IMR-90 (cell line): Measurements from ENCODE around the gene OTOGL. TPM values are rescaled to one million over a fixed set of nuclear protein-coding genes. Genes with fewer than 3 reads are reported as not detected.

ENCODE experiments used
- ATAC-seq: fragments of 200-7000 bp; cut with Tn5 transposase; 2 replicates; pipeline ENCODE4 v1.9.1; 2020; ENCODE audit warnings: low read depth, mild to moderate bottlenecking, moderate library complexity
- BruUV-seq: library from RNA; stranded (reverse); fragments of 400-500 nt; replicated peaks from 2 replicates; lab custom pipeline; 2021; lab: Mats Ljungman, UMichigan
- CTCF ChIA-PET: fragments of 300-600 bp; formaldehyde crosslinking; extraction: SDS; loops from one replicate; lab custom pipeline; 2021; ENCODE audit warnings: antibody characterized with exemption; lab: Yijun Ruan, JAX
- POLR2A ChIA-PET: fragments of 300-600 bp; sonication (Branson Sonifier 250); formaldehyde crosslinking; loops from one replicate; lab custom pipeline; 2022; ENCODE audit warnings: antibody characterized with exemption; ENCODE audit not compliant: unreplicated experiment; lab: Charles Lee
- DNase-seq: peaks from one replicate; pipeline ENCODE4 v3.0.0; 2013
- H2AFZ ChIP-seq: replicated peaks from 2 replicates; pipeline ENCODE3; 2013; ENCODE audit warnings: low read length, mild to moderate bottlenecking; ENCODE audit not compliant: poor library complexity
- H2AK5ac ChIP-seq: 2 replicates; pipeline ENCODE4 v1.6.1; 2013; ENCODE audit warnings: low read depth, low read length, inconsistent platforms
- H2AK9ac ChIP-seq: replicated peaks from 2 replicates; pipeline ENCODE3; 2013; ENCODE audit warnings: mild to moderate bottlenecking, low read depth, low read length, moderate library complexity; ENCODE audit not compliant: poor library complexity
- H2BK120ac ChIP-seq: 2 replicates; pipeline ENCODE4 v1.6.1; 2013; ENCODE audit warnings: low read depth, low read length, inconsistent platforms
- H2BK15ac ChIP-seq: 3 replicates; pipeline ENCODE4 v1.6.1; 2013; ENCODE audit warnings: low read depth, low read length, inconsistent platforms
- H2BK20ac ChIP-seq: 2 replicates; pipeline ENCODE4 v1.6.1; 2013; ENCODE audit warnings: low read depth, mild to moderate bottlenecking, inconsistent platforms, low read length, moderate library complexity
- H2BK5ac ChIP-seq: 2 replicates; pipeline ENCODE4 v1.6.1; 2013; ENCODE audit warnings: mild to moderate bottlenecking, low read depth, low read length, inconsistent platforms; ENCODE audit not compliant: poor library complexity, severe bottlenecking
- H3K14ac ChIP-seq: replicated peaks from 2 replicates; pipeline ENCODE4 v1.6.1; 2013; ENCODE audit warnings: low read depth, low read length, inconsistent platforms
- H3K18ac ChIP-seq: 2 replicates; pipeline ENCODE4 v1.6.1; 2013; ENCODE audit warnings: low read depth, low read length, control low read depth
- H3K23ac ChIP-seq: 2 replicates; pipeline ENCODE4 v1.6.1; 2013; ENCODE audit warnings: low read depth, low read length, inconsistent platforms
- H3K27ac ChIP-seq: 2 replicates; pipeline ENCODE4 v1.5.1; 2013; ENCODE audit warnings: mild to moderate bottlenecking, control low read depth, low read length; ENCODE audit not compliant: insufficient read depth
- H3K27me3 ChIP-seq: 2 replicates; pipeline ENCODE4 v1.6.1; 2013; ENCODE audit warnings: low read length; ENCODE audit not compliant: control insufficient read depth, insufficient read depth
- H3K36me3 ChIP-seq: 2 replicates; pipeline ENCODE4 v1.6.1; 2013; ENCODE audit warnings: low read length, mixed read lengths; ENCODE audit not compliant: control insufficient read depth, insufficient read depth
- H3K4ac ChIP-seq: 2 replicates; pipeline ENCODE4 v1.6.1; 2013; ENCODE audit warnings: low read depth, low read length, inconsistent platforms
- H3K4me1 ChIP-seq: 2 replicates; pipeline ENCODE4 v1.6.1; 2013; ENCODE audit warnings: low read length, mixed read lengths; ENCODE audit not compliant: control insufficient read depth, insufficient read depth
- H3K4me2 ChIP-seq: 2 replicates; pipeline ENCODE4 v1.6.1; 2013; ENCODE audit warnings: low read depth, mild to moderate bottlenecking, control low read depth, low read length, moderate library complexity
- H3K4me3 ChIP-seq: 2 replicates; pipeline ENCODE4 v1.5.1; 2013; ENCODE audit warnings: low read depth, mild to moderate bottlenecking, control low read depth, low read length, moderate library complexity; ENCODE audit not compliant: insufficient read depth
- H3K56ac ChIP-seq: 2 replicates; pipeline ENCODE4 v1.6.1; 2013; ENCODE audit warnings: low read length, inconsistent platforms; ENCODE audit not compliant: insufficient read depth; ENCODE audit errors: extremely low read depth
- H3K79me1 ChIP-seq, 2 experiments: 2 replicates each; pipeline ENCODE4 v1.6.1; 2013; ENCODE audit warnings: low read length in 2 of 2, inconsistent platforms in 1 of 2, low read depth in 1 of 2
- H3K9ac ChIP-seq: 2 replicates; pipeline ENCODE4 v1.6.1; 2013; ENCODE audit warnings: low read depth, low read length, control low read depth
- H3K9me1 ChIP-seq: 2 replicates; pipeline ENCODE4 v1.6.1; 2013; ENCODE audit warnings: low read length, inconsistent platforms; ENCODE audit not compliant: insufficient read depth
- H3K9me3 ChIP-seq: 2 replicates; pipeline ENCODE4 v1.6.1; 2013; ENCODE audit warnings: low read length; ENCODE audit not compliant: control insufficient read depth, insufficient read depth
- H4K20me1 ChIP-seq: 2 replicates; pipeline ENCODE4 v1.6.1; 2013; ENCODE audit warnings: low read length, inconsistent platforms; ENCODE audit not compliant: insufficient read depth
- H4K5ac ChIP-seq: 2 replicates; pipeline ENCODE4 v1.6.1; 2013; ENCODE audit warnings: mild to moderate bottlenecking, low read depth, low read length, control low read depth
- H4K8ac ChIP-seq, 2 experiments: 2 replicates each; pipeline ENCODE4 v1.6.1; 2013; ENCODE audit warnings: low read depth in 2 of 2, low read length in 2 of 2, control low read depth in 1 of 2, inconsistent platforms in 1 of 2
- H4K91ac ChIP-seq: 2 replicates; pipeline ENCODE4 v1.6.1; 2013; ENCODE audit warnings: low read depth, low read length, inconsistent platforms; ENCODE audit not compliant: insufficient read depth
- BHLHE40 ChIP-seq: fragments of 150-350 bp; IDR thresholded peaks from 2 replicates; pipeline ENCODE4 v1.6.1; 2016; ENCODE audit warnings: mild to moderate bottlenecking, low read depth, low read length
- CEBPB ChIP-seq: IDR thresholded peaks from 2 replicates; pipeline ENCODE4 v1.6.1; 2012; ENCODE audit warnings: low read depth, low read length, improper control_type of control experiment
- CHD1 ChIP-seq: IDR thresholded peaks from 2 replicates; pipeline ENCODE4 v1.6.1; 2012; ENCODE audit warnings: low read depth, low read length, improper control_type of control experiment
- ELK1 ChIP-seq: fragments of 150-350 bp; IDR thresholded peaks from 2 replicates; pipeline ENCODE4 v1.6.1; 2016; ENCODE audit warnings: low read depth, mild to moderate bottlenecking, low read length, moderate library complexity, borderline replicate concordance
- FOS ChIP-seq: fragments of 150-350 bp; IDR thresholded peaks from 2 replicates; pipeline ENCODE4 v1.6.1; 2016; ENCODE audit warnings: low read depth, low read length
- MAFK ChIP-seq: IDR thresholded peaks from 2 replicates; pipeline ENCODE4 v1.6.1; 2012; ENCODE audit warnings: low read depth, low read length, improper control_type of control experiment
- MAZ ChIP-seq: IDR thresholded peaks from 2 replicates; pipeline ENCODE4 v1.6.1; 2012; ENCODE audit warnings: low read depth, mild to moderate bottlenecking, low read length, improper control_type of control experiment, moderate library complexity, borderline replicate concordance
- MXI1 ChIP-seq: IDR thresholded peaks from 2 replicates; pipeline ENCODE4 v1.6.1; 2012; ENCODE audit warnings: low read depth, mild to moderate bottlenecking, low read length, moderate library complexity, borderline replicate concordance
- NFE2L2 ChIP-seq: fragments of 150-350 bp; IDR thresholded peaks from 2 replicates; pipeline ENCODE4 v1.6.1; 2016; ENCODE audit warnings: low read depth, mild to moderate bottlenecking, low read length
- POLR2A ChIP-seq: IDR thresholded peaks from 2 replicates; pipeline ENCODE4 v1.6.1; 2012; ENCODE audit warnings: mild to moderate bottlenecking, low read depth, low read length
- RAD21 ChIP-seq: IDR thresholded peaks from 2 replicates; pipeline ENCODE4 v1.6.1; 2012; ENCODE audit warnings: low read length, improper control_type of control experiment
- RCOR1 ChIP-seq: IDR thresholded peaks from 2 replicates; pipeline ENCODE4 v1.6.1; 2012; ENCODE audit warnings: mild to moderate bottlenecking, low read length, improper control_type of control experiment; ENCODE audit not compliant: insufficient replicate concordance
- RFX5 ChIP-seq: IDR thresholded peaks from 2 replicates; pipeline ENCODE4 v1.8.0; 2012; ENCODE audit warnings: low read depth, mild to moderate bottlenecking, low read length, moderate library complexity
- USF2 ChIP-seq: fragments of 150-350 bp; IDR thresholded peaks from 2 replicates; pipeline ENCODE4 v1.6.1; 2017; ENCODE audit warnings: mild to moderate bottlenecking, antibody characterized with exemption, low read length, low read depth
- dilution Hi-C: fragments of 300-500 bp; cut with HindIII; formaldehyde crosslinking; loops from one replicate; pipeline ENCODE4 v1.14.3; 2018; ENCODE audit warnings: low sequenced_read_pairs; ENCODE audit not compliant: unreplicated experiment
- in situ Hi-C: fragments of 300-500 bp; cut with MboI; formaldehyde crosslinking; loops from 3 replicates; pipeline ENCODE4 v1.14.3; 2019; ENCODE audit warnings: low sequenced_read_pairs, inconsistent platforms, mixed read lengths
- intact Hi-C: fragments of 100-400 bp; cut with micrococcal nuclease; formaldehyde crosslinking; loops from 2 replicates; pipeline ENCODE4 v1.10.0; 2022
- polyA plus RNA-seq, 3 experiments: library from polyadenylated mRNA; depleted of rRNA; stranded (reverse); fragments of >200 nt; gene quantifications; 2 replicates each; pipeline ENCODE4 v1.2.3, GENCODE V29; 2012; ENCODE audit warnings: low replicate concordance in 1 of 3
- total RNA-seq: library from RNA; depleted of rRNA; stranded (reverse); fragments of >200 nt; gene quantifications from 2 replicates; pipeline ENCODE4 v1.2.3, GENCODE V29; 2012

The OTOGL gene
- total and polyA plus RNA-seq, 2 of the 4 experiments (the other 2 are of a cell fraction): 0.10 to 0.18 TPM

- H2BK20ac ChIP-seq: no peak overlapping the region
- no peak overlapping the region for H2AK9ac ChIP-seq
- no peaks in the 10 kb centered on the region for H3K79me1 ChIP-seq
- H2BK120ac ChIP-seq: no peak overlapping the region
- no peak for TF ChIP-seq BHLHE40
- TF ChIP-seq RFX5: no peak
- no peak for TF ChIP-seq FOS
- no peak for TF ChIP-seq CEBPB
- TF ChIP-seq MAZ: no peak
- no peak for TF ChIP-seq ELK1
- no peak for TF ChIP-seq MXI1
- TF ChIP-seq CHD1: no peak
- no peak for TF ChIP-seq RCOR1
- TF ChIP-seq USF2: no peak
- no peak for TF ChIP-seq MAFK
- TF ChIP-seq POLR2A: no peak
- TF ChIP-seq RAD21: no peak
- TF ChIP-seq NFE2L2: no peak
- no peak overlapping the region for H2BK5ac ChIP-seq
- intact Hi-C loops: no loop called here
- no TSS peak for BruUV-seq
- H4K8ac ChIP-seq: no peak overlapping the region
- H3K9me3 ChIP-seq: no peaks in the 10 kb centered on the region
- H4K5ac ChIP-seq: no peak overlapping the region
- no peak overlapping the region for H2BK15ac ChIP-seq
- H3K56ac ChIP-seq: no peak overlapping the region
- no peak overlapping the region for H3K18ac ChIP-seq
- no peak overlapping the region for H3K4ac ChIP-seq
- no peak overlapping the region for H2AFZ ChIP-seq
- no peak overlapping the region for H4K91ac ChIP-seq
- H3K36me3 ChIP-seq: no peaks in the 10 kb centered on the region
- H3K14ac ChIP-seq: no peak overlapping the region
- H3K4me1 ChIP-seq: no peaks in the 10 kb centered on the region
- in situ Hi-C loops: no loop called here
- ATAC-seq (no peak), DNase-seq (no peak)
- no peaks in the 10 kb centered on the region for H4K20me1 ChIP-seq
- no peak overlapping the region for H3K23ac ChIP-seq
- no peak overlapping the region for H3K4me3 ChIP-seq
- H3K27me3 ChIP-seq: no peaks in the 10 kb centered on the region
- POLR2A ChIA-PET: no interaction called here
- H3K9me1 ChIP-seq: no peaks in the 10 kb centered on the region
- H2AK5ac ChIP-seq: no peak overlapping the region
- no peak overlapping the region for H3K27ac ChIP-seq
- CTCF ChIA-PET: no interaction called here
- H3K4me2 ChIP-seq: no peak overlapping the region
- no peak overlapping the region for H3K9ac ChIP-seq
- dilution Hi-C loops: no loop called here
These were observed 69.6 kb downstream of the OTOGL start for GRCh38 chr12:80168936-80169335.
